Measurements from ENCODE around the gene TOR4A.

The TOR4A gene

DNA sequence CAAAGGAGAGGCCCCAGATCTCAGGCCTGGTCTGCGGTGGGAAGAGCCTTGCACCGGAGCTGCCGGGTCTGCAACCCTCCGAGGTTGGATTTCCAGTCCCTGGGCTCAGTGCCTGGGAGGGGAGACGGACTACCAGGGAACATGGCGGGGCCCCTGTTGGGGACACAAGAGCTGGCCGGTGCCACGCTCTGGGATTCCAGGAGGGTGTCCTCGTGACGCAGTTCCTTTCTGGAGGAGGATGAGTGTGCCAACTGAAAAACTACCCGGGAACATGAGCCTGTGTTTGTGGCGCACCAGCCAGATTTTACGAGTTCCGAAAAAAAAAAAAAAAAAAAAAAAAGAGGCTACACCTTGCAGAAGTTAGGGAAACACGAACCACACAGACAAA lies 15.6 kb downstream of the TOR4A start:
- no peaks in the 10 kb centered on the region; the same call in 1 of the 2 replicates for H3K27me3 ChIP-seq (ENCODE audit: control insufficient read depth, insufficient read depth, low read length)
- H3K36me3 ChIP-seq (ENCODE audit: control insufficient read depth, insufficient read depth, low read length), result no peaks in the 10 kb centered on the region
- no peak overlapping the region for H3K27ac ChIP-seq (ENCODE audit: low read length)
- no CpG with 5 or more reads among the region's 15 CpGs for WGBS (ENCODE audit: insufficient coverage, insufficient read length)
- no peak for DNase-seq (ENCODE audit: low read depth, low spot score)
- peaks cover 12% of the 10 kb centered on the region for H3K4me1 ChIP-seq (ENCODE audit: control insufficient read depth, insufficient read depth, low read length)
- no peaks in the 10 kb centered on the region for H3K9me3 ChIP-seq (ENCODE audit: control insufficient read depth, insufficient read depth, low read length)
- H3K4me3 ChIP-seq (ENCODE audit: low read length), result no peak overlapping the region

GRCh38 chr9:137293482-137294090 lies 16.1 kb downstream of the TOR4A start:
- no peaks in the 10 kb centered on the region for H3K36me3 ChIP-seq (ENCODE audit: control insufficient read depth, insufficient read depth, low read length)
- H3K27me3 ChIP-seq (ENCODE audit: control insufficient read depth, insufficient read depth, low read length), result no peaks in the 10 kb centered on the region; the same call in 1 of the 2 replicates
- H3K4me3 ChIP-seq (ENCODE audit: low read length), result no peak overlapping the region
- no CpG with 5 or more reads among the region's 29 CpGs for WGBS (ENCODE audit: insufficient coverage, insufficient read length)
- H3K27ac ChIP-seq (ENCODE audit: low read length), result no peak overlapping the region
- H3K4me1 ChIP-seq (ENCODE audit: control insufficient read depth, insufficient read depth, low read length), result peaks cover 16% of the 10 kb centered on the region
- no peak for DNase-seq (ENCODE audit: low read depth, low spot score)
- no peaks in the 10 kb centered on the region for H3K9me3 ChIP-seq (ENCODE audit: control insufficient read depth, insufficient read depth, low read length)

GRCh38 chr9:137294091-137294680 lies 16.7 kb downstream of the TOR4A start:
- no peak overlapping the region for H3K4me3 ChIP-seq (ENCODE audit: low read length)
- no CpG with 5 or more reads among the region's 11 CpGs for WGBS (ENCODE audit: insufficient coverage, insufficient read length)
- peaks cover 18% of the 10 kb centered on the region for H3K4me1 ChIP-seq (ENCODE audit: control insufficient read depth, insufficient read depth, low read length)
- H3K36me3 ChIP-seq (ENCODE audit: control insufficient read depth, insufficient read depth, low read length), result no peaks in the 10 kb centered on the region
- DNase-seq (ENCODE audit: low read depth, low spot score), result no peak
- no peaks in the 10 kb centered on the region; the same call in 1 of the 2 replicates for H3K27me3 ChIP-seq (ENCODE audit: control insufficient read depth, insufficient read depth, low read length)
- no peak overlapping the region for H3K27ac ChIP-seq (ENCODE audit: low read length)
- no peaks in the 10 kb centered on the region for H3K9me3 ChIP-seq (ENCODE audit: control insufficient read depth, insufficient read depth, low read length)

- no CpG with 5 or more reads among the region's 35 CpGs for WGBS (ENCODE audit: insufficient coverage, insufficient read length)
- no peak for DNase-seq (ENCODE audit: low read depth, low spot score)
- no peaks in the 10 kb centered on the region for H3K36me3 ChIP-seq (ENCODE audit: control insufficient read depth, insufficient read depth, low read length)
- no peaks in the 10 kb centered on the region; the same call in 1 of the 2 replicates for H3K27me3 ChIP-seq (ENCODE audit: control insufficient read depth, insufficient read depth, low read length)
- peaks cover 20% of the 10 kb centered on the region for H3K4me1 ChIP-seq (ENCODE audit: control insufficient read depth, insufficient read depth, low read length)
- H3K4me3 ChIP-seq (ENCODE audit: low read length), result no peak overlapping the region
- no peaks in the 10 kb centered on the region for H3K9me3 ChIP-seq (ENCODE audit: control insufficient read depth, insufficient read depth, low read length)
- no peak overlapping the region for H3K27ac ChIP-seq (ENCODE audit: low read length)
Measured at GRCh38 chr9:137294681-137295237, 17.2 kb downstream of the TOR4A start.

GRCh38 chr9:137295238-137295811 lies 17.8 kb downstream of the TOR4A start:
- H3K9me3 ChIP-seq (ENCODE audit: control insufficient read depth, insufficient read depth, low read length), result no peaks in the 10 kb centered on the region
- H3K27me3 ChIP-seq (ENCODE audit: control insufficient read depth, insufficient read depth, low read length), result no peaks in the 10 kb centered on the region; the same call in 1 of the 2 replicates
- H3K4me1 ChIP-seq (ENCODE audit: control insufficient read depth, insufficient read depth, low read length), result peaks cover 20% of the 10 kb centered on the region
- no CpG with 5 or more reads among the region's 76 CpGs for WGBS (ENCODE audit: insufficient coverage, insufficient read length)
- H3K36me3 ChIP-seq (ENCODE audit: control insufficient read depth, insufficient read depth, low read length), result no peaks in the 10 kb centered on the region
- H3K27ac ChIP-seq (ENCODE audit: low read length), result no peak overlapping the region
- peak overlapping the region; percentile 52; the same call in 1 of the 2 replicates for H3K4me3 ChIP-seq (ENCODE audit: low read length)
- no peak for DNase-seq (ENCODE audit: low read depth, low spot score)

GRCh38 chr9:137295849-137296669 lies 18.5 kb downstream of the TOR4A start:
- WGBS (ENCODE audit: insufficient coverage, insufficient read length), result no CpG with 5 or more reads among the region's 78 CpGs
- no peaks in the 10 kb centered on the region for H3K36me3 ChIP-seq (ENCODE audit: control insufficient read depth, insufficient read depth, low read length)
- no peaks in the 10 kb centered on the region for H3K9me3 ChIP-seq (ENCODE audit: control insufficient read depth, insufficient read depth, low read length)
- H3K4me3 ChIP-seq (ENCODE audit: low read length), result peak overlapping the region; percentile 52; the same call in 1 of the 2 replicates
- no peak overlapping the region for H3K27ac ChIP-seq (ENCODE audit: low read length)
- no peaks in the 10 kb centered on the region; the same call in 1 of the 2 replicates for H3K27me3 ChIP-seq (ENCODE audit: control insufficient read depth, insufficient read depth, low read length)
- H3K4me1 ChIP-seq (ENCODE audit: control insufficient read depth, insufficient read depth, low read length), result peaks cover 20% of the 10 kb centered on the region
- DNase-seq (ENCODE audit: low read depth, low spot score), result no peak

DNA sequence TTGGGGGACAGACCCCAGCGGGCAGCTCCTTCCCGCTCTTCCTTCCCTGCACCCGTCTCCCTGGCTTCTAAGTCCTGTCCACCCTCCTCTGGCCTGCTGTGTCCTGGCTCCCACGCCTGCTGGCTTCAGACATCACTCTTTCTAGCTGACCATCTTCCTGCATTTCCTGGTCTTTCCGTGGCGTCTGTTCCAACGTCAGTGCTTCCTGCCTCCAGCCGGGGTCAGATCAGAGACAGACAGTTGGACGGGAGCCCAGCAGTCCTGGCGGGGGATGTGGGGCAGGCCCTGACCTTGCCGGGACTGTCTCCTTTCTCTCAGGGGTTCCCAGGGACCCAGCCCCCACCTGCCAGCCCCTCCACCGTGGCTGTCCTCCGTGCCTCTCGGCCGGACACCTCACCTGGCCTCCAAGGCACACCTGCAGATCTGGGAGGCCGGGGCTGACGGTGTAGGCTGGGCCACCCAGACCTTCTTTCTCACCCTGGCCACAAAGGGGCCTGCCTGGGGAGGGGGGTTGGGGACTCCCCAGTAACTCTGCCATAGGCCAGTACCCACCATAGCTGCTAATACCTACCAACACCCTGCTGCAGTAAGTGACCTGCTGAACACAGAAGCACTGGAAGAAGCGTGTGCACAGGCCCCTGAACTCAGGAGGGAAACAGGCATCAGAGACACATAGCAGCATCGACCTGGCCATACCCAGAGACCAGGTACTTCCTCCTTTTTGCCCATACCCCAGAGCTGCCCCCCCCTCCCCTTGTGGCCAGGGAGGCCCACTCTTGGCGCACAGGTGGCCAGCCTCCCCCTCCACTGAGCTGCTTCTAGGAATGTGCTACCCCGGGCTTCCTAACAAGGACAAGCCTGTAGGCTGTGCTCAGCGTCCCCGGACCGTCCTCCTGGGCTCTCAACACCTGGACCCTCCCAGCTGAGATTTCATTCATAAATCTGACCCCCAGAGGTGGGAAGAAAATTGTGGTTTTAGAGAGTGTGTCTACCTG lies 19.4 kb downstream of the TOR4A start:
- H3K4me3 ChIP-seq (ENCODE audit: low read length), result no peak overlapping the region; the same call in 1 of the 2 replicates
- no peaks in the 10 kb centered on the region for H3K36me3 ChIP-seq (ENCODE audit: control insufficient read depth, insufficient read depth, low read length)
- no peaks in the 10 kb centered on the region; the same call in 1 of the 2 replicates for H3K27me3 ChIP-seq (ENCODE audit: control insufficient read depth, insufficient read depth, low read length)
- H3K9me3 ChIP-seq (ENCODE audit: control insufficient read depth, insufficient read depth, low read length), result no peaks in the 10 kb centered on the region
- no CpG with 5 or more reads among the region's 24 CpGs for WGBS (ENCODE audit: insufficient coverage, insufficient read length)
- H3K27ac ChIP-seq (ENCODE audit: low read length), result no peak overlapping the region
- no peak for DNase-seq (ENCODE audit: low read depth, low spot score)
- peaks cover 22% of the 10 kb centered on the region for H3K4me1 ChIP-seq (ENCODE audit: control insufficient read depth, insufficient read depth, low read length)

DNA sequence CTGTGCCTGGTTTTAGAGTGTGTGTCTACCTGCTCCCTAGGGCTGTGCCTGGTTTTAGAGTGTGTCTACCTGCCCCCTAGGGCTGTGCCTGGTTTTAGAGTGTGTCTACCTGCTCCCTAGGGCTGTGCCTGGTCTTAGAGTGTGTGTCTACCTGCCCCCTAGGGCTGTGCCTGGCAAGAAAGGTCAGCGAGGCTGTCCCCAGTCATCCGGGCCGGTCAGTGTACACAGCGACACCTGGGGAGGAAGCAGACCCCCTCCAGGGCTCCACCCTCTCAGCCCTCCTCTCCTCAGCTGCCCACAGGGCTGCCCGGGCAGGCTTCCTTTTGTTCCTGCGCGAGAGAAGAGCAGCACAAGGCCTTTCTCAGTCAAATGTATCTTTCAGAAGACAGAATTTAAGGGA lies 20.4 kb downstream of the TOR4A start:
- Histone ChIP-seq H3K9me3 (ENCODE audit: control insufficient read depth, insufficient read depth, low read length) (no peaks in the 10 kb centered on the region), H3K27me3 (ENCODE audit: control insufficient read depth, insufficient read depth, low read length) (no peaks in the 10 kb centered on the region; the same call in 1 of the 2 replicates), H3K36me3 (ENCODE audit: control insufficient read depth, insufficient read depth, low read length) (no peaks in the 10 kb centered on the region), H3K4me3 (ENCODE audit: low read length) (no peak overlapping the region), H3K27ac (ENCODE audit: low read length) (no peak overlapping the region), H3K4me1 (ENCODE audit: control insufficient read depth, insufficient read depth, low read length) (peaks cover 23% of the 10 kb centered on the region)
- no peak for DNase-seq (ENCODE audit: low read depth, low spot score)
- WGBS (ENCODE audit: insufficient coverage, insufficient read length), result no CpG with 5 or more reads among the region's 7 CpGs

DNA sequence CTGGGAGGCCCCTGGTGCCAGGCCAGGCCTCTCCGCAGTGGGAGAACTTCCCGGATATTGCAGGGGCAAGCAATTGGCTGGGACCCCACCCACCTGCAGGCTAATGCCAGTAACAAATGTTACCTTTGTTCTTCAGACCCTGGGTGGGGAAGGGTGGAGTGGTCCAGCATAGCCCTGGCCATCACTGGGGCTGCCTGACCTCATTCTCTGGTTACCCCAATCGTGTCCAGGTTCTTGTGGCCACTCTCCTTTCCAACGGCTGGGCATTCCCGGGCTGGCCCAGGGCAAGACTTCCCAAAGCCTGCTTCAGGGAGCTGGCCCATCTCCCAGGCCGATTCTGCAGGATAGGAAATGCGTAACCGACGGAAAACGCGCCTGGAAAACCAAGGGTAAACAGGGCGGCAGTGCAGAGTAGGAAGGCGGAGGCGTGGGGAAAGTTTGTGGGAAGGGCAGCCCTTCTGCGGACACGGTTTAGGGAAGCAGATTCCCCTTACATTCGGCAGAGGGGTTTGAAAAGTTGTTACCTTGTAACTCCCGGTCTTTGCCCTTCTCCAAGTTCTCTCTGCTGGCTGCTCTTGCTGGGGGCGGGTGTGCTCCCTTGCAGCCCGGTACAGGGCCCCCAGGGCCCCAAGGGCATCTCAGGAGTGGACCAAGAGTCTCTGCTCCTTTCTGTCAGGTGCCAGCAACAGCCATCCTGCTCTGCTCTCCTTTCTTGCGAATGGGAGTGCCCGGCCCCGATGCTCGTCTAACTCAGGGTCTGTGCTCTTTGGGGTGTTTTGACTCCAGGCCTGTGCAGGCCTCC lies 21.1 kb downstream of the TOR4A start:
- Histone ChIP-seq H3K27me3 (ENCODE audit: control insufficient read depth, insufficient read depth, low read length) (no peaks in the 10 kb centered on the region; the same call in 1 of the 2 replicates), H3K4me3 (ENCODE audit: low read length) (no peak overlapping the region), H3K36me3 (ENCODE audit: control insufficient read depth, insufficient read depth, low read length) (no peaks in the 10 kb centered on the region), H3K4me1 (ENCODE audit: control insufficient read depth, insufficient read depth, low read length) (peaks cover 24% of the 10 kb centered on the region), H3K9me3 (ENCODE audit: control insufficient read depth, insufficient read depth, low read length) (no peaks in the 10 kb centered on the region), H3K27ac (ENCODE audit: low read length) (no peak overlapping the region)
- WGBS (ENCODE audit: insufficient coverage, insufficient read length), result no CpG with 5 or more reads among the region's 24 CpGs
- DNase-seq (ENCODE audit: low read depth, low spot score), result no peak
